ENCODE measurements around the gene ADIPOQ.
"Not testable (repeated sequence)": the region's sequence is repeated elsewhere in the genome, so short reads cannot be mapped to it uniquely, and the experiment has no call there.

The ADIPOQ gene

GRCh38 chr3:186826976-186827857 is 15.3 kb upstream of the ADIPOQ start:
- DNase-seq (ENCODE audit: low spot score): peak; percentile 87

- no peak for DNase-seq (ENCODE audit: low spot score)
These were observed 14.2 kb upstream of the ADIPOQ start for GRCh38 chr3:186828340-186828739.

DNA sequence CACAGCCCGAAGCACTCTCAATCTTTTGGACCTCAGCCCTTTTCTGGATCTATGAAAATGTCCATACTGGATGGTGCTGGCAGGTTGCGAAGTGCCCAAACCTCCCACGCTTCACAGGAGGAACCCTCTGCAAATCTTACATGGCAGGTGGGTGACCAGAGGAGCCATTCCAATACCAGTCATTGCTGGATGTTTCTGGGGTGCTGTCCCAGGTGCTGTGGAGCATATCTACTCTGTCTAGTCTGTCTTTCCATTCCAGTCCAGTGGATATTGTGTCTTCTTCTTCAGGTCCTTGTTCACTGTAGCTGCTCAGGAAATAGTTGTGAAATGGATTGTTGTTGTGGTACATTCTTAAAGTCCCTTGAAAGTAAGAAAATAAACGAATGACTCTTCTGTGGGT is 10.7 kb upstream of the ADIPOQ start:
- no peak for DNase-seq (ENCODE audit: low spot score)

DNA sequence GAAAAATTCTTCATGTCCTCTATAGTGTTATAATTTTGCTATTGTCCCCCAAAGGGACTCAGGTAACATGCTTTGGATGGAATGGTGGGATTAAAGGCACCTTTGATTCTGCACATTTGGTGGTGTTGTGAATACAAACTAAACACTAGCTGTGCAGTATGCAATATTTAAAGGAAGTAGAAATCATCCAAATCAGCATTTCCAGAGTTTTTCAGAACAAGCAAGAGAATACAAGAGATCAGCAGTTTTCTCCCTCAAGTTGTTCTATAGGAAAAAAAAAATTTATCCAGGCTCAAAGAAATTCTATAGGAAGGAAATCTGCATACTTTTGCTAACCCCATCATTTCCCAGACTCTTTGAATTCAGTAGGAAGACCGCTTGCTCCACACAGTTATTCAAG is 10.2 kb upstream of the ADIPOQ start:
- no peak for DNase-seq (ENCODE audit: low spot score)

GRCh38 chr3:186839874-186840641 is 2.5 kb upstream of the ADIPOQ start:
- DNase-seq (ENCODE audit: low spot score): no peak

GRCh38 chr3:186841620-186842019 is 890 bp upstream of the ADIPOQ start:
- no peak for DNase-seq (ENCODE audit: low spot score)

- DNase-seq (ENCODE audit: low spot score): no peak
These were observed 526 bp downstream of the ADIPOQ start for GRCh38 chr3:186843039-186843432.

DNA sequence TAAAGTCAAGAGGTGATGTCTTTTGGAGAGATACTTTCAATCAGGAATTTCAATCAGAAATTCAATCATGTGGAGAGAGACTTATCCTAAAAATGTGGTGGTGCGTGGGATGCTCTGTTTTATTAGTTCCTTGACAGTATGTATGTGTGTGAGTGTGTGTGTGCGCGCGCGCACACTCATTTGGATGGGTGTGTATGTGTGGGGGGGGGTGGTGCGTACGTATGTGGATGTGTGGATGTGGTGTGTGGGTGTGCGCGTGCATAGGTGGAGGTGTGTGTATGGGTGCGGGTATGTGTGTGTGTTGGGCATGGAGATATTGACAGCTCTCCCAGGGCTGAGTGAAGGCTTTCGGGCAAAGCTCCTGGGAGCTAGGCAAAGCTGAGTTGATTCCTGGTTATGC is 2.4 kb downstream of the ADIPOQ start:
- DNase-seq (ENCODE audit: low spot score): no peak

GRCh38 chr3:186845756-186846155 is 3.2 kb downstream of the ADIPOQ start:
- no peak for DNase-seq (ENCODE audit: low spot score)

- no peak for DNase-seq (ENCODE audit: low spot score)
These were observed 4.9 kb downstream of the ADIPOQ start for GRCh38 chr3:186847437-186847836.

GRCh38 chr3:186849374-186849975 is 7.0 kb downstream of the ADIPOQ start:
- DNase-seq (ENCODE audit: low spot score): no peak

DNA sequence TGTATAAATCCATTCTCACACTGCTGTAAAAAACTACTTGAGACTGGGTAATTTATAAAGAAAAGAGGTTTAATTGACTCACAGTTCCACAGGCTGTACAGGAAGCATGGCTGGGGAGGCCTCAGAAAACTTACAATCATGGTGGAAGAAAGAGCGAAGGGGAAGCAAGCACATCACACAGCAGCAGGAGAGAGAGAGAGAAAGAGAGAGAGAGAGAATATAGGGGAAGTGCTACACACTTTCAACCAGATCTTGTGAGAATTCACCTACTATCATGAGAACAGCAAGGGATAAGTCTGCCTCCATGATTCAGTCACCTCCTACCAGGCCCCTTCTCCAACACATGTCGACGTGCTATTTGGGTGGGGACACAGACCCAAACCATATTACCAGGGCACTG is 9.3 kb downstream of the ADIPOQ start:
- DNase-seq (ENCODE audit: low spot score): not testable (repeated sequence)

DNA sequence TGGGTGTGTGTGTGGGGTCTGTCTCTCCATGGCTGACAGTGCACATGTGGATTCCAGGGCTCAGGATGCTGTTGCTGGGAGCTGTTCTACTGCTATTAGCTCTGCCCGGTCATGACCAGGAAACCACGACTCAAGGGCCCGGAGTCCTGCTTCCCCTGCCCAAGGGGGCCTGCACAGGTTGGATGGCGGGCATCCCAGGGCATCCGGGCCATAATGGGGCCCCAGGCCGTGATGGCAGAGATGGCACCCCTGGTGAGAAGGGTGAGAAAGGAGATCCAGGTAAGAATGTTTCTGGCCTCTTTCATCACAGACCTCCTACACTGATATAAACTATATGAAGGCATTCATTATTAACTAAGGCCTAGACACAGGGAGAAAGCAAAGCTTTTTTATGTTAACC is 10.5 kb downstream of the ADIPOQ start:
- no peak for DNase-seq (ENCODE audit: low spot score)

GRCh38 chr3:186854146-186854545 is 11.6 kb downstream of the ADIPOQ start:
- no peak for DNase-seq (ENCODE audit: low spot score)

- no peak for DNase-seq (ENCODE audit: low spot score)
These were observed 12.4 kb downstream of the ADIPOQ start for GRCh38 chr3:186854954-186855353.

DNA sequence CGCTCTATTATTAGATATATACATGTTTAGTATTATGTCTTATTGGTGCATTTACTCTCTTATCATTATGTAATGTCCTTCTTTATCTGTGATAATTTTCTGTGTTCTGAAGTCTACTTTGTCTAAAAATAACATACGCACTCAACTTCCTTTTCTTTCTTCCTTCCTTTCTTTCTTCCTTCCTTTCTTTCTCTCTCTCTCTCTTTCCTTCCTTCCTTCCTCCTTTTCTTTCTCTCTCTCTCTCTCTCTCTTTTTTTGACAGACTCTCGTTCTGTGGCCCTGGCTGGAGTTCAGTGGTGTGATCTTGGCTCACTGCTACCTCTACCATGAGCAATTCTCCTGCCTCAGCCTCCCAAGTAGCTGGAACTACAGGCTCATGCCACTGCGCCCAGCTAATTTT is 15.2 kb downstream of the ADIPOQ start:
- no peak for DNase-seq (ENCODE audit: low spot score)

DNA sequence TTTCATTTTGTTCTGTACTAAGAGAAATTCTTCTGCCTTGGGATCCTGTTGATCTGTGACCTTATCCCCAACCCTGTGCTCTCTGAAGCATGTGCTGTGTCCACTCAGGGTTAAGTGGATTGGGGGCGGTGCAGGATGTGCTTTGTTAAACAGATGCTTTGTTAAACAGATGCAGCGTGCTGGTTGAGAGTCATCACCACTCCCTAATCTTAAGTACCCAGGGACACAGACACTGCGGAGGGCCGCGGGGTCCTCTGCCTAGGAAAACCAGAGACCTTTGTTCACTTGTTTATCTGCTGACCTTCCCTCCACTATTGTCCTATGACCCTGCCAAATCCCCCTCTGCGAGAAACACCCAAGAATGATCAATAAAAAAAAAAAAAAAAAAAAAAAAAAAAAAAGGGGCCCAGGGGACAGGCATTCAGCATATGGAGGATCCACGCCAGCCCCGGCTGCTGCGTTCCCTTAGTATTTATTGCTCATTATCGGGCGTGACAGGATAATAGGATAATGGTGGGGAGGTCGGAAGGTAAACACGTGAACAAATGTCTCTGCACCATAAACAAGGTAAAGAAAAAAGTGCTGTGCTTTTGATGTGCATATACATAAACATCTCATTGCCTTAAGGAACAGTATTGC is 22.8 kb downstream of the ADIPOQ start:
- not testable (repeated sequence) for DNase-seq (ENCODE audit: low spot score)

DNA sequence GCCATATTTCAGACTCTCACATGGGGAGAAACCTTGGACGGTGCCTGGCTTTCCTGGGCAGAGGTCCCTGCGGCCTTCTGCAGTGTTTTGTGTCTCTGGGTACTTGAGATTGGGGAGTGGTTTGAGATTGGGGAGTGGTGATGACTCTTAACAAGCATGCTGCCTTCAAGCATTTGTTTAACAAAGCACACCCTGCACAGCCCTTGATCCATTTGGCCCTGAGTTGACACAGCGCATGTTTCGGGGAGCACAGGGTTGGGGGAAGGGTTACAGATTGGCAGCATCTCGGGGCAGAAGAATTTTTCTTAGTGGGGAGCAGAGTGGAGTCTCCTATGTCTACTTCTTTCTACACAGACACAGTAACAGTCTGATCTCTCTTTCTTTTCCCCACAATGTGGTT is 23.6 kb downstream of the ADIPOQ start:
- DNase-seq (ENCODE audit: low spot score): not testable (repeated sequence)

- DNase-seq (ENCODE audit: low spot score): no peak
These were observed 27.0 kb downstream of the ADIPOQ start for GRCh38 chr3:186869253-186870100.

- no peak for DNase-seq (ENCODE audit: low spot score)
These were observed 28.1 kb downstream of the ADIPOQ start for GRCh38 chr3:186870421-186871201.
